Measurements from ENCODE around the gene PRDM16.
"Not testable (repeated sequence)": the region's sequence is repeated elsewhere in the genome, so short reads cannot be mapped to it uniquely, and the experiment has no call there.

PRDM16 gene

GRCh38 chr1:3084726-3085125 is 15.7 kb downstream of the PRDM16 start:
- no peak for DNase-seq

DNA sequence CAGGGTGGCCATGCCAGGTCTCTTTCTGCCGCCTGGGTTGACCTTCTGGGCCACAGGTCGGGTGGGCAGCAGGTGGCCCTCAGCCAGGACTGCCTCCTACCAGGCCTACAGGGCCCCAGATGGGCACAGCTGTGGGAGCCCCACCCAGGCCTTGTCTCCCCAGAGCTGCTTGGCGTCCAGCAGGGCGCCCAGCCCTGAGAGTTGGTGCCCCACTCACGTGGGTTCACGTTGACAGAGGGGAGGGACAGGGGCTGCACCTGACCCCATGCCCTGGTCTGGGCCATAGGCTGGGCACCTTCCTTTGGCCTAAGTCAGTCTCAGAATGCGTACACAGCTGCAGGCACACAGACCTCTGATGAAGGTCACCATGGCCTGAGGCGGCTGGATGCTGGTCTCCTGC is 16.7 kb downstream of the PRDM16 start:
- DNase-seq, result no peak

- no peak for DNase-seq
These were observed 17.4 kb downstream of the PRDM16 start for GRCh38 chr1:3086272-3086974.

- DNase-seq, result no peak
These were observed 18.0 kb downstream of the PRDM16 start for GRCh38 chr1:3087049-3087448.

DNA sequence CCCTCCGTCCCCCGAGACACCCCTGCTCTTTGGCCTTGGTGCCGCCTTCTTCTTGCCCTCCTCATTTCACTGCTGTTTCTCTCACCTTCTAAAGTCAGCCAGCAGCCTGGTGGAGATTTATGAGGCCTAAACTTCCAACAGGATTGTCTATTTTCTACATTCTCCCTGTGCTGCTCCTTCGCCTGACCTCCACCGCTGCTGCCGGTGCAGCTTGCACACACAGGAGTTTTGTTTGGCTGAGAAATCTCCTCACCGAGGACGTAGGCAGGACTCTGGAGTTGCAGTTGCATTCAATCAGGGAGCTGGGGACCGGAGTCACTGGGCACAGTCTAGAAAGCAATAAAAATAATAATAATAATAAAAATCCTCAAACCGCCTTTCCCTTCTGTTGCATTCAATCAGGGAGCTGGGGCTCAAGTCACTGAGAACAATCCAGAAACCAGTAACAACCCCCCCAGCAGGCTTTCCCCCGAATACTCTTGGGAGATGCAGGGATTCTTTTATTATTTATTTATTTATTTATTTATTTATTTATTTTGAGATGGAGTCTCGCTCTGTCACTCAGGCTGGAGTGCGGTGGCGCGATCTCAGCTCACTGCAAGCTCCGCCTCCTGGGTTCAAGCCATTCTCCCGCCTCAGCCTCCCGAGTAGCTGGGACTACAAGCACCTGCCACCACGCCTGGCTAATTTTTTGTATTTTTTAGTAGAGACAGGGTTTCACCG is 19.1 kb downstream of the PRDM16 start:
- DNase-seq, result not testable (repeated sequence)

DNA sequence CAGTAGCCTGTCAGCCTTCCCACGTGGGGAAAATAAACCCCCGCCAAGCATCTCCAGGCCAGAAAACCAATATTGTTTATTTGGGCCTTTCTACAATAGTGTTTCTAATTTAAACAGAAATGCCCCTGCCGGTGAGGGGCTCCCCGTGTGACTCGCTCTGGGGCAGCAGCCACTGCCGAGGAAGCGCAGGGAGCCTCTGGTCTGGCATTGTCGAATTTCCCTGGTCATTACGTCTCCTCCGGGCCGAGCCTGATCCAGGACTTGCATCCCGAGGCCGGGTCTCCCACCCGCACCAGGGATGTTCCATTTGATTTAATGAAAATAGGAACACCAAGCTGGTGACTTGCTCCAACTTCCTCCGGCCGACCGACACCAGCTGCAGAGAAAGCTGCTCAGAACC is 20.5 kb downstream of the PRDM16 start:
- DNase-seq, result no peak

GRCh38 chr1:3091334-3091733 is 22.3 kb downstream of the PRDM16 start:
- no peak for DNase-seq

- no peak for DNase-seq
These were observed 23.5 kb downstream of the PRDM16 start for GRCh38 chr1:3092530-3092929.

GRCh38 chr1:3093898-3094626 is 25.1 kb downstream of the PRDM16 start:
- no peak for DNase-seq

DNA sequence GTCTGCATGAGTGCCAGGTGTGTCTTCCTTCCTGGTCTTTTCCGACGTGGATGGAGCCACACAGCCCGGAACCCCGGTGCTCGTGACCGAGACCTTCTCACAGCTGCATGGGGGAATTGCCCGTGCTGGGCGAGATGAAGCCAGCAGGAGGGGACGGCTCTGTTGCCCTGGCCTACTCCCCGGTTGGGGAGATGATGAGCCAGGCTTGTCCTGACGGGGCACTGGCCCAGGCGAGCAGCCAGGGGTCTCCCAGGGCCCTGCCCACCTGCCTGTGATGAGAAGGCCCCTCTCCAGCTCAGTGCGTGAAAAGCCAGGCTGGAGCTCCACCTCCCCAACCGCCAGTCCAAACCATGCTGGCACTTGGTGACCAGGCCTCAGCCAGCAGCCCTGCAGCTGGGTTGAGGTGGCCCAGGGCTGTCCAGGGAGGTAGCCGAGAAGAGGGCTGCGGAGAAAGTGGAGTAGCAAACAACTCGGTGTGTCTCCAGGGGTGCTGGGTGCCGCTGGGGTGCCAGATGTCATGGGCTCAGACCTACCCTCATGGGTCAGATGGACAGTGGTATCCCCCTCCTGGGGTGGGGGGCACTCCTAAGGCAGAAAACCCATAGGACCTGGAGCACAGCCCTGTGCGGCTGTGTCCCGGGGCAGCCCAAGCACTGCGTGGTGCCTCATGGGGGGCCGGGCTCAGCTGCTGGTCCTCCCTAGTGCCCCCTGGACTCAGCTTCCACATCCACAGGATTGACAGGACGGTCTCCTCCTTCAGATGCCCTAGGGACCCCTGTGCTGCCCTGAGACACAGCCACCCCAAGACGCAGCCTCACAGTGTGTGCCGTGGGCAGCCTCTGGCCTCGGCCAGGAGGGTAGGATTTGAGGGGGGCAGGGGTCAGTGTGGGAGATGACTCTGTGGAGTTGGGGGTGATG is 26.1 kb downstream of the PRDM16 start:
- DNase-seq, result no peak

- DNase-seq, result no peak
These were observed 27.3 kb downstream of the PRDM16 start for GRCh38 chr1:3096345-3096744.

DNA sequence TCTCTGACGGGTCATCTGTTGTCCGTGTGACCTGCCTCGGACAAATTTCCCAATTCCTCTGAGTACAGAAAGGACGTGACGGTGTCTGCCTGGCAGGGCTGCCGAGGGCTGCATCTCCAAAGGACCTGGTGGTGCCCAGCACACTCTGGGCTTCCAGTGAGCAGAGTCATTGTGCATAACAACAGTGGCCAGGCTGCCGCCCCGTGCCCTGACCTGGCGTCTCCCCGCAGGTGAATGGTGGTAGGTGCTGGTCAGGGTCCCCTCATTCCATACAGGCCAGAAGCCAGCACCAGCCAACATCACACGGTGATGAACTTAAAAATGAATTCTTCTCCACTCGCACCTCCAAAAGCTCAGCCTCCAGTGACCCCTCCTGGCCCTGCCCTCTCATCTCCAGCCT is 28.2 kb downstream of the PRDM16 start:
- no peak for DNase-seq

- DNase-seq, result no peak
These were observed 28.9 kb downstream of the PRDM16 start for GRCh38 chr1:3097861-3098260.

DNA sequence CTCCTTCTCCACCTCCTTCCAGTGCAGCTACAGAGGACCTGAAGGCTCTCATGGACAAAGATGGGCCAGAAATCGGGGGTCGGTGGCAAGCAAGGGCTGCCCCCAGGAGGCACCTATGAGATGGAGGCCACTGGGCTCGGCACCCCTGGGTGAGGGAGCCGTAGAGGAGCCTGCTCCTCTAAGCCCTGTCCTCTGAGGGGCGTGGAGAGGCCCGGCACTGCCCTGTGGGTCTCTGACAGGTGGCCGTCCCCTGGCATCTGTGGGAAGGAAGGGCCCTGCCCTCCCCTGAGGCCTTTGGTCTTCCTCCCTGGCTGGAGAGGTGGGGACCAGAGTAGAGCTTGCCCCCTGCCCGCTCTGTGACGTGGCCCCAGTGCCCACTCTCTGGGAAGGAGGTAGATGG is 30.9 kb downstream of the PRDM16 start:
- DNase-seq, result no peak

DNA sequence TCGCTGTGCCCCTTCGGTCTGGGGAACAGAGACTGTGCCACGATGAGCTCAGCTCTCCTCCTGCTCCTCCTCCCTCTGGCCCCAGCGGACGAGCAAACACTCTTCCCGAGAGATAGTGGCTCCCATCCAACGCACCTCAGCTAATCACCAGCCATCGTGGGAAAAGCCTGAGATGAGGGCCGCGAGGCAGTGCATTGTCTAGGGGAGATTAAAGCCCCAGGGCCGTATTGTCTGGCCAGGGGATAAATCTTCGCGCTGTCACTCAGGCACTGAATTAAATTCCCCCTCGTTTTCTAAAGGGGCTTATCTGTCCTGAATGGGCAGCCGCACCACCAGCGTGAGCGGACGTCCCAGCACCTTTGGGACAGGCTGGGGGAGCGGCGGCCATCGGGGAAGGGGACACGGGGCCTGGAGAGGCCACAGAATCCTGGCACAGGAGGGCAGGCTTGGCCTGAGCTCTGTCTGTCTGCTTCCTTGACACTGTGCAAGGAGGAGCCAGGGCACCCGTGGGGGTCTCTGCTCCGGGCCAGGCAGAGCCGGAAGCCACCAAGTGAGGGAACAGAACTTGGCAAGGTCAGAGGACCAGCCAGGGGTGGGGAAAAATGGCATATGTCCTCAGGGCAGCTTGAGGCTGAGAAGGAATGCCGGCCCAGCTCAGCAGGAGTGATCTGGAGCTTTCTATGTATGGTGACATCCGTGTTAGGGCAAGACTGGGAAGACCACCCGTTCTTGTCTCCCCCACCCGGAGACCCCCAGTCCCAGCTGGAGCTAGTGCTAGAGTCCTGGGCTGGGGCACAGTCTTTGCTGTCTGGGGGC is 32.3 kb downstream of the PRDM16 start:
- DNase-seq, result no peak

- no peak for DNase-seq
These were observed 33.6 kb downstream of the PRDM16 start for GRCh38 chr1:3102641-3103040.

GRCh38 chr1:3103967-3104677 is 35.1 kb downstream of the PRDM16 start:
- DNase-seq, result no peak

DNA sequence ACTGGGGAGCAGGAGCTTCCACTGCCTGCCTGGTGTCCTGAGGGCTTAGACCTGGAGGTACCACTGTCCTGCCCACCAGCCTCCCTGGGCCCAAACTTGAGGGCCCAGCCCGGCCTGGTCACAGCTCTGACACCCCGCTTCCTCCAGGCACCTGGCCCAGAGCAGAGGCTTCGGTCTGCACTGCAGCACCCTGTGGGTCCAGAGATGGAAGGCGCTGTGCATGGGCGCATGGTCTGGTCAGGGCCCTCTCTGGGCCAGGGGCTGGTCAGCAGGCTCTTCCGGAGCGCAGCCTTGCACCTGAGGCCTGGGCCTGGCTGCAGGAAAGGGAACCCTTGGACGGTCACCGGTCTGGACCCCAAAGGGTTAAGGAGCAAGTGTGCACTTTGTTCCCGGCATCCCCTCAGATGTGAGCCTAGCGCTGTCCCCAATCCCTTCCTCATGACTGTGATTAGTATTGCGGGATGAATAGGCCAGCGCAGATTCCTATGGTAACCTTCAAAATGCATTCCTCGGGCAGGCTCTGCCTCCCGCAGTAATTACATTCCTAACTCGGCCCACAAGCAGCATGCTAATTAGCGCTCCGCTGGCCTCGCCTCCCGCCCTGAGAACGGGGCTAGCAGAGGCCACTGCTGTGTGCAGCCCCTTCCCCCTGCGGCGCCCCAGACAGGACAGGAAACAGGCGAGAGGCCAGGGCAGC is 36.3 kb downstream of the PRDM16 start:
- DNase-seq, result no peak

- no peak for DNase-seq
These were observed 37.2 kb downstream of the PRDM16 start for GRCh38 chr1:3106216-3106615.

- DNase-seq, result no peak
These were observed 38.2 kb downstream of the PRDM16 start for GRCh38 chr1:3107201-3107600.

DNA sequence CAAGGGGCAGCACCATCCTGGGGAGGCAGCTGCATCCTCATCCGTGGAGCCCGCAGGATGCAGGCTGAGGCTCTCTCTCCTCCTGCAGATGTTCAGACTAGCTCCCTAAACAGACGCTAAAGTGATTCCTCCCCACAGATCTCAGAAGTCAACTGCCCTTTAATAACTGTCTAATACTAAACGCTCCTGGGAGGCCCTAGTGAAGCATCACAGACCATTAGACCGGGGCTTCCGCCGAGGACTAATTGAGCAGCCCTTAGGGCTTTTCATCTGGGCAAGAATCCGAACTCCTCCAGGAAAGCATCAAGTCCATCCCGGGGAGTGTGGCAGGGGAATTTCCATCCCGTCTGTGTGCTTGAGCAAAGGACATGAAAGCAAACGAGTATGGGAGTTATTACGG is 40.4 kb downstream of the PRDM16 start:
- DNase-seq, result no peak

Data from Kasumi-1 (cell line).